Activated CD8-positive, alpha-beta memory T cell treated with anti-CD3 and anti-CD28 coated beads, Interleukin-2, amount 50 U/mL, for 48 hours (primary cell): Measurements from ENCODE around the gene OR52A1.

ENCODE experiments used
- DNase-seq: peaks from one replicate; pipeline ENCODE4 v3.0.0-alpha.2; 2020

Gene OR52A1

DNA sequence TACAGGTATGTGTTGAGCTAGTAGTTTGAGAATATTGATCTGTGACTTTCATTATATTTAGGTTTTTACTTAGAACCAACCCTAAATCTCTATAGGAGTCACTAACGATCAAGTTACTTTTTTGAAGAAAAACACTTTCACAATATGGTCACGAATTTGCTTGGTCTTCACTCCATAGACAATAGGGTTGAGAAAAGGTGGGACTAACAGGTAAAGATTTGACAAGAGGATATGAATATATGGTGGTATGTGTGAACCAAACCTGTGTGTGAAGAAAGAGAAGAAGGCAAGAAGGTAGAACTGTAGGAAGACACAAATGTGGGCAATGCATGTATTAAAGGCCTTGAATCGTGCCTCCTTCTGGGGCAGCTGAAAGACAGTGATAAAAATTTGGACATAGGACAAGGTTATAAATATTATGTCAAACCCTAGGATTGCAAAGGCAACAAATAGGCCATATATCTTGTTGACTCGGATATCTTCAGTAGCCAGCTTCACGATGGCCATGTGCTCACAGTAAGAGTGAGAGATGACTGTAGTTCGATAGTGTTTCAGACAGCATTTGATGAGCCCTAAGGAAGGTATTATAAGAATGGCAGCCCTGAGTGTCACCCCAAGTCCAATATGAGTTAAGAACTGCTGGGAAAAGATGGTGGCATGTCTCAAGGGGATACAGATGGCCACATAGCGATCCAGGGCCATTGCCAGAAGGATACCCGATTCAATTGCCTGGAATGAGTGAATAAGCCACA is 22.8 kb downstream of the OR52A1 start:
- DNase-seq: no peak

DNA sequence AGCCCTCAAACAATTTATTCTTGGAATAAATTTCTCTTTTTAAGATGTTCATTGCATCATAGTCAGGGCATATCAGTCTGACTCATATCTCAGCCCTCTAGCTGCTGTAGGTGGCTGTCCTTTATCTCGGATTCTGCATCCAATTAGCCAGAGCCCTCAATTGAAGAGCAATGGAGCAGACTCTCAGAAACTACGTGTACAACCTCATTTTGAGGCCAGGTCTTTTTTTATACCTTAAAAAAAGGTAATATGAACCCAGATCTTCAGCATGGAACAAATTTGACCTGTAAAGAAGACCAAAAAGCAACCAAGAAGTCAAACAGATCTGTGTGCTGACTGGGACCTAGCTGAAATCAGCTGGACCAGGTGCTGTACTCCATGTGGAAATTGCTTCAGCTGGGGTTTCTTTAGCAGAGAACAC is 25.1 kb downstream of the OR52A1 start:
- no peak for DNase-seq

DNA sequence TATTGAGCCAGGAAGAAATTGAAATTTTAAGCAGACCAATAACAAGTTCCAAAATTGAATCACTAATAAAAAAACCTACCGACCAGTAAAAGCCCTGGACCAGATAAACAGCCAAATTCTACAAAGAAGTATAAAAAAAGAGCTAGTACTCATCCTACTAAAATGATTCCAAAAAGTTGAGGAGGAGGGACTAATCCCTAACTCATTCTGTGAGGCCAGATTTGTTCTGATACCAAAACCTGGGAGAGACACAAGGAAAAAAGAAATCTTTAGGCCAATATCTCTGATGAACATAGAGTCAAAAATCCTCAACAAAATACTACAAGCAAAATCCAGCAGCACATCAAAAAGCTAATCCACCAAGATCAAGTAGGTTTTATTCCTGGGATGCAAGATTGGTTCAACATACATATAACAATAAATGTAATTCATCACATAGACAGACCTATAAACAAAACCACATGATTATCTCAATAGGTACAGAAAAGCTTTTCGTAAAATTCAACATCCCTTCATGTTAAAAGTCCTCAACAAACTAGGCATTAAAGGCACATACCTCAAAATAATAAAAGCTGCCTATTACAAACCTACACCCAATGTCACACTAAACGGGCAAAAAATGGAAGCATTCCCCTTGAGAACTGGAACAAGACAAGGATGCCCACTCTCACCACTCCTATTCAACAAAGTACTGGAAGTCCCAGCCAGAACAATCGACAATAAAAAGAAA is 29.5 kb downstream of the OR52A1 start:
- no peak for DNase-seq

- DNase-seq: peak; percentile 61
Measured at GRCh38 chr11:5123802-5124521, 30.6 kb downstream of the OR52A1 start.

DNA sequence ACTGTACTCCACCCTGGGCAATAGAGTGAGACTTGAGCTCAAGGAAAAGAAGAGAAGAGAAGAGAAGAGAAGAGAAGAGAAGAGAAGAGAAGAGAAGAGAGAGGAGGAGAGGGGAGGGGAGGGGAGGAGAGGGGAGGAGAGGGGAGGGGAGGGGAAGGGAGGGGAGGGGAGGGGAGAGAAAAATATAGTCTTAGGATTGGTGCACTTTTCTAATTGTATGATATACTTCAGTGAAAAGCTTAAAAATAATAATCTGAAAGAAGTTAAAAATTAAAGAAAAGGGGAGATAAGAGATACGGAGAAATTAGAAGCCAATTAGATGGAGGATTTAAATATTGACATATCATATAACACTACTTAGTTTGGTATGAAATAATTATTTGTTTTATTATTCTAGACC is 35.7 kb downstream of the OR52A1 start:
- no peak for DNase-seq

- no peak for DNase-seq
Measured at GRCh38 chr11:5117588-5117987, 37.0 kb downstream of the OR52A1 start.

DNA sequence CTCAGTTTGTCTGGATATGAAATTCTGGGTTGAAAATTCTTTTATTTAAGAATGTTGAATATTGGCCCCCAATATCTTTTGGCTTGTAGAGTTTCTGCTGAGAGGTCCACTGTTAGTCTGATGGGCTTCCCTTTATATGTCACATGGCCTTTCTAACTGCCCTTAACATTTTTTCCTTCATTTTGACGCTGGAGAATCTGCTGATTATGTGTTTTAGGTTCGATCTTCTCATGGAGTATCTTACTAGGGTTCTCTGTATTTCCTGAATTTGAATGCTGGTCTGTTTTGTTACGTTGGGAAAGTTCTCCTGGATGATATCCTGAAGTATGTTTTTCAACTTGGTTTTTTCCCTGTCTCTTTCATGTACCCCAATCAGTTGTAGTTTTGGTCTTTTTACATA is 39.2 kb downstream of the OR52A1 start:
- no peak for DNase-seq

DNA sequence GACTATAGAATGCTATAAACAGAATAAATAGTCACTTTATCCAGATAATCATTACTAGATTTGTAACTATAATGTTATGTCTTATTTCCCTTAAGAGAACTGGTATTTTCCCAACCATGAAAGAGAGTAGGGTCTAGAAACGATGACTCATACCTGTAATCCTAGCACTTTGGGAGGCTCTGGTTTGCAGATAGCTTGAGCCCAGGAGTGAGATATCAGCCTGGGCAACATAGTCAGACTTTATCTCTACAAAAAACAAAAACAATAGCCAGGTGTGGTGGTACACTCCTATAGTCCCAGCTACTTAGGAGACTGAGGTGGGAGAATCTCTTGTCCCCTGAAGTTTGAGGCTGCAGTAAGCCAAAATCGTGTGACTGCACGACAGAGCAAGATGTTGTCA is 47.3 kb downstream of the OR52A1 start:
- no peak for DNase-seq

DNA sequence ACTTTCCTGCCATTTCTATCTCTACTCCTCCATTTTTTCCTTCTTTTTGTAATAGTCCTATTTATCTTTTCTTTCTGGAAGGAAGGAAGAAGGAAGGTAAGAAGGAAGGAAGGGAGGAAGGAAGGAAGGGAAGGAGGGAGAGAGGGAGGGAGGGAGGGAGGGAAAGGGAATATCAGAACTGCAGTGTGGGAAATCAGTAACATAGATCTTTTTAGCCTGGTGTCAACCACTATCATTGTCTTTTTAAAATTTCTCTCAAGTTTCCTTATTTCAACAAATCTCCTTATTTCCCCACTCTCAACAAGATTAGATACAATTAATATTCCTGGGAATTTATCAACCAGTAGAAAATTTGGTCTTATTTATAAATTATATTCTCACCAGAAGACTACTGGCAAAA is 51.5 kb downstream of the OR52A1 start:
- no peak for DNase-seq

DNA sequence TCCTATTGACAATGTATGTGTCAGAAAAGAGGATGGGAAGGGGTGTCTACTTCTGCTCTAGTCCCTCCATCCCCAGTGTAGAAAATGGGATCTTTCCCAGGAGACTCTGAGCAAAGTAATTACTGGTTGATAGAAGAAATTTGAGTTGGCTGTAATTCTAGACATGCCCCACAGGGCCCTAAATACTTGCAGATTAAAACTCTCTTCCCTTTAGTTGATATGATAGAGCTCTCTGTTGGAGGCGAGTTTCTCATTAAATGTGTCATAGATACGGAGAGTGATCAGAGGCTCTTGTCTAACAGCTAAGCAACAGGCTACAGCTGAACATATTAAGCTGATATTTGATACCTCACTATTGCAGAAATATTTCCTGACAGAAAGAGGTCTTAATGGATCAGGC is 52.3 kb downstream of the OR52A1 start:
- DNase-seq: no peak

DNA sequence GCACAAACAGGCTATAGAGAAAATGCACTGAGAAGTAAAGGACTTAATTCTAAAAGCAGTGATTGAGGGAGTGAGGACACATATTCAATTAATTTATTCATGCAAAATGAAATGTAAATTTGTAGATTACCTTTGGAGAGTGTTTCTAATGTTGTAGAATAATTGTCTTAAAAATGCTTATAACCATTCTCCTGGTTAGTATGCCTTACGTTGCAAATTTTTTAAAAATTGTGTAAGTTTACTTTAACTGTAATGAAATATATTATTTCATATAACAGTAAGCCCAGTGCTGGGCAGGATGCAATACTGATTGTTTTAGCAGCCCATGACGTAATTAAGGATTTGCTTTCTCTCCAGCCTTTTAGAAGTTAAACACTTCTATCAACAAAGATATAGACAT is 58.5 kb downstream of the OR52A1 start:
- DNase-seq: no peak
